ENCODE results near the gene DOK4.

DOK4 gene

DNA sequence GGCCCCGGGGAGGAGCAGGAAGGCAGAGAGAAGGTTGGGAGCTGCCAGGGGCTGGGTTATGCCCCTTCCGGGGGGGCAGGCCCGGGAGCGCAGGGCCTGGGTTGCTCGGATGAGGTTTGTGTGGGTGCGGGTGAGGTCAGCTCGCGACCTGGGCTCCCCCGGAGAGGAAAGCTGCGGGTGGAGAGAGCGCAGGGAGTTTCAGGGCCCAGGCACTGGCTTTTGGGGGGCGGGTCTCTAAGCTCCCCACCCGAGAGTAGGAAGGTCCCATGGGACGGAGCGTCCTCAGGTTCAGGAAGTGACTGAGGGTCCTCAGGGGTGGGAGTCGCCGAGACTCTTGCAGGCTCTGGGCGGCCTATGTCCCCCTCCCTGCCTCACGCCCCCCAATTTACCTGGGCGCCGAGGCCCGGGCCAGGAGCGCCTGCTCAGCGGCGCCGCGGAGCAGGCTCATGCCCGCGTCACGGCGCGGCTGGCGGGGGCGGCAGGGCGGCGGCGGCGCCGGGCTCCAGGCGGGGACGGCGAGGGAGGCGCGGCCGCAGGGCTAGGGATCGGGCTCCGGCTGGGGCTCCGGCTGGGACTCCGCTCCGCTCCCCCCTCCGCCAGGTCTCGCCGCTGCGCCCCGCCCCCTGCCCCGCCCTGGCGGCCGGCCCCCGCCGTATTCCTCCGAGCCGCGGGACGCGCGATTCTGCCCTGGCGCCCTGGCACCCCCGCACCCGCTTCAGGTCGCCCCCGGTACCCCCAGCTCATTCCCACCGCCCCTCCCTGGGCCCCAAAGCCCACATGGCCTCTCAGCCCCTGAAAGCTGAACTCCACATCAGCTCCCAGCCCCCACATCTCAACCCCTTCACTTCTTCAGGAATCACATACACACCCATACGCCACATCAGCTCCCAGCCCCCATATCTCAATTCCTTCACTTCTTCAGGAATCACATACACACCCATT, at the start of gene DOK4:
Gene DOK4 (minus strand): TSS at position 578 of the 942 bp plus-strand sequence. CDS start 6,986 bp downstream, outside the sequence.
- peak; percentile 65 for DNase-seq (ENCODE audit: low read depth)

DNA sequence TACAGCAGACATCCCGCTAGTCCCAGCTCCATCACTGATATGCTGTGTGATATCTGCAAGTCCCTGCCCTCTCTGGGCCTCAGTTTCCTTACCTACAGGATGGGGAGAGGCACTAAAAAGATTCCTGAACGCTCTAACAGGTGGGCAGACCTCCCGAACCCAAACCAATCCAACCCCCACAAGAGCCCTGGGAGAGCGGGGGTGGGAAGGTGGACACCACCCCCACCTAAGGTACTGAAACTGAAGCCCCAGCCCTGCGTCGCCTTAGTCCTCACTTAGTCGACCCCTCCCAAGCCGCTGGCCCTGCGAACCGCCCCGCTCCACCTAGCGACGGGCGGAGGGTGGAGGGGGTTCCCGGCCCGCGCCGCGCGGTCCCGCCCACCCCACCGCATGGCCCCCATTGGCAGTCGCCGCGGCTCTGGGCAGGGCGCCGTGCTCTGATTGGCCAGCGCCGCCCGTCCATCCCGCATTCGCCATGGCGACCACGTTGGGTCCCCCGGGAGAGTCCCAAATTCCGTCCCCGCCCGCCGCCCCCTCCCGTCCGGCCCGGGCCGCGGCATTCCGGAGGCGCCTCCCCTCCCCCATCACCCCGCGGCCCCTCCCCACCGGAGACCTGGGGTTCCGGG, 49.5 kb upstream of the DOK4 start:
- DNase-seq (ENCODE audit: low read depth) = peak; percentile 93

DNA sequence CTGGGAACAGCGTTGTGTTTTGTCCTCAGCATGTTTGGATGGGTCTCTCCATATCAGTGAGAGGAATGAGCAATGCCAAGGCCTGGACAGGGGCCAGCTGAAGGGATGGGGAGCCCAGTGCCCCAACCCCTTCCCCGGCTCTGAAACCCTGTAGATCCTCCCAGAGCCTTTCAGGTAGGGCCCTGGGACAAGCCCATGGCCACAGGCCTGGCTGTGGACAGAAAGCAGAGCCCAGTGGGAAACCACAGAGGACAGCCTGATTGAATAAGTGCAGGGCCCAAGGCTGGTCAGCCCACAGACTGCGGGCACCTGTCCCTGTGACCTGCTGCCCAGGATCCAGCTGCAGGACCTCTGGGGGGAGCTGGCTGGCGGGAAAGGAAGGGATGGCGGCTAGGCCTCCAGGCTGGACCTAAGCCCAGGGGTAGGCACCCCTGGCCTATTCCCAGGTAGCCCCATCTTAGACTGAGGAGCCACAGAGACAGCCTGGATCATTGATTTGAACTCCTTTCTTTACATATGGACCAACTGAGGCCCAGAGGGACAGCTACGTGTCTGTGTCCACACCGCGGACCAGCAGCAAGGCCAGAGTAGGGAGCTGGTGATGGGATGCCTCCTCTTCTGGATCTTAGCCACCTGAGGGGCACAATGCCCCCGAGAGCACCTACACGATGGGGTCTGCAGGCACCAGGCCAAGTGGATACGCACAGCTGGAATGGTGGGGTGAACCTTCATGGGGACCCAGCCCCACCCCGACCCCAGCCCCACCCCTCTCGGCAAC, 48.8 kb upstream of the DOK4 start:
- DNase-seq (ENCODE audit: low read depth) = no peak

DNA sequence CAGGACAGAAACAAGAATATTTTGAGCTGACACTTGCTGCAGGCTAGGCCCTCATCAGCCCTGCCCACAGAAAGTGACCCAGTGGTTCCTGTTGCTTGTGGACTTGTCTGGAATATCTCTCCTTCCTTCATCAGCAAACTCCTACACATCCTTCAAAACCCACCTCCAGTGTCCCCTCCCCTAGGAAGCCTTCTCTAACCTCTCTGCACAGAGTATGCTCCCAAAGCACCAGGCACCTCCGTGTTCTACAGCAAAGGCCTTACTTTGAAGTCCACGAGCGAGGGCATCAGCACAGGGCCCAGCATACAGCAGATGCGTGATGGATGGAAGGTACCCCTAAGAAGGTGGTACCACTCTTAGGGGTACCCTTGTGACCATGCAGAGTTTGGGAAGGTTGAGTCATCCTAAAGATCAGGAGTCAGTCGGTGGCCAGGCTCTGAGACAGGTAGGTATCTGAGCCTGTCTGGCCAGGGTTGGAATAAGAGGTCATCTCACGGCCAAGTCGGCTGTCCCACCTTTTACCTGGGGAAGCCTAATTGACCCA, 48.1 kb upstream of the DOK4 start:
- no peak for DNase-seq (ENCODE audit: low read depth)

DNA sequence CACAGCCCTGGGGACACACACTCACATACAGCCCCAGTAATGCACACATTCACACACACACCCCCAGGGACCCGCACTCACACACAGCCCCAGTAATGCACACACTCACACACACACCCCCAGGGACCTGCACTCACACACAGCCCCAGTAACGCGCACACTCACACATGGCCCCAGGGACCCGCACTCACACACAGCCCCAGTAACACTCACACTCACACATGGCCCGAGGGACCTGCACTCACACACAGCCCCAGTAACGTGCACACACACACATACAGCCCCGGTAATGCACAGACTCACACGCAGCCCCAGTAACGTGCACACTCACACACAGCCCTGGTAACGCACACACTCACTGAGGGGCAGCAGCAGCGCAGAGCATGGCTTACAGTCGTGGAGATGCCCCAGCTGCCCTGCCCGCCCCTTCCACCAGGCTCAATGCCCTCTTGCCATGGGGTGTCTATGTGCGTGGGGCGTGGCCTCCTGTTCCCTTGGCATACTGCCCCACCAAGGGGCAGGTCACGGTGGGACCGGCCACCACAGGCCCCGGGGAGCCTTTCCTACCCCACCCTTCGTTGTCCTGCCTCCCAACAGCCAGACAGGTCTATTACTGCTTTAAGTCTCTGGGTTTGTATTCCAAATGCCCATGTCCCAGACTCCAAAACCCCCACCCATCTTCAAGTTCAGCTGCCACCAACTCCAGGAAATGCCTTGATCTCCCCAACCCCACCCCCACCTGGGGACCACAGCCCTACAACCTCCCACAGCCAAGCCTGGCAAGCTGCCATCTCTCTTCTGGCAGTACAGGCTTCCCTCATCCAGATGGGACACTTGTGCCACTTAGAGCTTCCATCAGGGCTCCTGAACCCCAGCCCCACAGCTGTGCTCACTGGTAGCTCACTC, 47.4 kb upstream of the DOK4 start:
- DNase-seq (ENCODE audit: low read depth) = no peak

DNA sequence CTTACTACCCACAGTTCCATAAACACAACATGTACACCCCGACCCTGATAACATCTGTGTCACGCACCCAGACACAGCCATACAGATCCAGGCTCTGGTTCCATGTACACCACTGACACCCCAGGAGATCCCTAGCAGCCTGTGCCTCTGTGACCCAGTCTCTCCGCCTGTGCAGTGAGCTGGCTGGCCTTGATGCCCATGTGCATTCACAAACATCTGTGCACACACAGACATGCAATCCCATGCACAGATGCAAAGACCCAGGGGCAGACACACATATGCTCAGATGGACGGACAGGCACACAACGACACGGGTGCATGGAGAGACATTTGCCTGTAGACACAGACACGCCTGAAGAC, 46.0 kb upstream of the DOK4 start:
- no peak for DNase-seq (ENCODE audit: low read depth)

DNA sequence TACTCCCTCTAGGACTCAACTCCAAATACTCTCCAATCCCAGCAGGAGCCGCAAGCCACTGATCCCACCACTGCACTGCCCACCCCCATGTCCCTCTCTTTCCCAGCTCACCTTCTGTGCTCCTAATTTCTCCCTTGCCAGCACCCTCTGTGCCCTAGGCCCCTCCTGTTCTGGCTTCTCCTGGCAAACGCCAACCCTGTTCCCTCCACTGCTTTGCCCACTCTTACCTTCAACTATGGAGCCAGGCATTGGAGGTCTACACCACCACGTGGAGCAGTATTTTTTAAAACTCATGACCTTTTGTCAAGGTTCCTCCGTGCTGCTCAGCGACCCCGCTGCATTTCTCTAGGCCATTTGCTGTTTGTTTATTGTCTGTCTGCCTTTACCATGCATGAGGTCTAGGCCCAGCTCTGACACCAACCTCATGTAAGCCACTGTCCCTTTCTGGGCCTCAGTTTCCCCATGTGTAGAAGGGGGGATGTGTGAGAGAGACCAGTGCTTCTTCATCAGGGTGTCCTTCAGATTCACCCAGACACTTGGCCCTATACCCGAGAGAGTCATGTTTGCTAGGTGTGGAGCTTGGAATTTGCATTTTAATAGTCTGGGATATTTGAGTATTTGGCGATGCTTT, 45.5 kb upstream of the DOK4 start:
- DNase-seq (ENCODE audit: low read depth) = no peak

DNA sequence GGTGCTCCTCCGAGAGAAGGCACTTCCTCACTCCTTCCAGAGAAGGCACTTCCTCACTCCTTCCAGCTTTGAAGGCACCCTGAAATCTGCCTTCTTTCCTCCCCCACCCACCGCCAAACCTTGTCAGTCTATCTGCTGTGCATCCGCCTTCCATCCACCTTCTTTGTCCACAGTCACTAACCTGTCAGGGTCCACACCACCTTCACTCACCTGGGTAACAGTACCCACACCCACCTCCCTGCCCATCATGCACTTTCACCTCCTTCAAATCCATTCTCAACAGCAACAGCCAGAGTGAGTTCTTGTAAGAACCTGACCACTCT, 44.9 kb upstream of the DOK4 start:
- no peak for DNase-seq (ENCODE audit: low read depth)

DNA sequence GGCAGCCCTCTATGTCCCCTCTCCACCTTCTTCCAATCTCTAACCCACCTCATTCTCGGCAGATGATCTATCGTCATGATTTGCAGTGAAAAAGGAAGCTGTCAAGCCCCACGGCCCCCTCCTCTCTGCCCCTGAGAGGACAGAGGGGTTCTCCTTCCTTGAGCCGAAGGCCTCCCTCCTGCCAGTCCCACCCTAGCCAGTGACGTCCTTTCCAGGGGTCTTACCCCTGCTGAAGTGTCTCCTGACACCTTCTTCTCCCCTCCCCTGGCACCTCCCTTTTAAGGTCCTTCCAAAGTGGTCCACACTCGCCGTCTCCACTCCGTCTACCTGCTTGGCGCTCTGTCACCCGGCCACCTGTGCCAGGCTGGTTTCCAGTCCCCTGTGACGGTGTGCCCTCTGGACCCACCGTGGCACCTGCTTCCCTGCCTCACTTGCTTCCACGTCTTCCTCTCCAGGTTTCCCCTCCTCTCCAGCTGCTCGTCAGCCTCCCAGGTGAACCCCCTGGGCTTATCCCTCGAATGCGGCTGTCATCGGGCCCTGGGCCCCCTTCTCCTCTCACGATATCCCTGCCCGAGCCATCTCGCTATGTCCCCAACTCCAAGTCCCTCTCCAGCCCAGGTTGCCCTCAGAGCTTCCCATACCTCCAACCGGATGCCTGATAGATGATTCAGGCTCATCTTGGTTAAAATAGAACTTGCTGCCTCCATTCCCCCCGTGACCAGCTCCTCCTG, 44.4 kb upstream of the DOK4 start:
- no peak for DNase-seq (ENCODE audit: low read depth)

DNA sequence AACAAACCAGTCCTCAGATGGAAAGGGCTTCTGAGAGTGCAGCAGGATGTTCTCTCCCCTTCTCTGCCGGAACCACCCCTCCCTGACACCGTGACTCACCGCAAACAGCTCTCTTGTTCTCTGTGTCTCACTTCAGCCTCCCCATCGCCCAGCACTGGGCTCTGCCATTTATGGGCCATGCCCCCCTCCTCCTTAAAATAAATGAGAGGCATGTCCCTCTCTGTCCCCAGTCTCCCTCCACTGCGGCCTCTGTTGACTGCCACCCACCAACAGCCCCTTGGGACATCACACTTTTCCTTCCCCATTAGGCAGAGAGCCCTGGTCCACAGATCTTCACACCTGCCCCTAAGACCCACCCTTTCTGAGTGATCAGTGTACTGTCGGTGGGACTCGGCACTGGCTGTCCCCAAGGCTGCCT, 43.8 kb upstream of the DOK4 start:
- DNase-seq (ENCODE audit: low read depth) = peak; percentile 70

DNA sequence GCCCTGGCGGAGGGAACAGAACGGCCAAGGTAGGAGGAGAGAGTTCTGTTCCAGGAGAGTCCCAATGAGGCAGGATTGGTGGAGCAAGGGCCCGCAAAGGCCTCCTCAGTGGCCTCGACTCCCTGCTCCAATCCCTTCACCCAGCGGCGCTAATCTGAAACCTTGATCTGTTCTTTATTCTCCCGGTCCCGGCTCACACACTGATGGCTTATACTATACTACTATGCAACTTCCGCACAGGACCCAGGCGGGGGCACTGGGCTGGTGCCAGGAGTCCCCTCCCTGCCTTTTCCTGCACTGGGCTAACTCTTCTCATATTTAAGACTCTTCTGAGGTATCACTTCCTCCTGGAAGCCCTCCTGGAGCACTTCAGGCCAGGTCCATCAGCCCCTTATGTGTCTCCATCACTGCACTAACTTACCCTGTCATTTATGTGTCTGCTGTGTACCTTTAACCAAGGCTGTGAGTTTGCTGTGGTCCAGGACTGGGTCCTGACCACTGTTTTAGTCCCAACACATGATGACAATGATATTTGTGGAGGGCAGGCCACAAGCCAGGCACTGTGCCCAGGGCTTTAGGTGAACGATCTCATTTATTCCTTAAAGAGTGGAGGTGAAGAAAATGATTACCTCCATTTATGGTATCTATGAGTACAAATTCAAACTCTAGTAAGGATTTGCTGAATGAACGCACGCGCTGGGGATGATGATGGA, 43.3 kb upstream of the DOK4 start:
- DNase-seq (ENCODE audit: low read depth) = no peak

DNA sequence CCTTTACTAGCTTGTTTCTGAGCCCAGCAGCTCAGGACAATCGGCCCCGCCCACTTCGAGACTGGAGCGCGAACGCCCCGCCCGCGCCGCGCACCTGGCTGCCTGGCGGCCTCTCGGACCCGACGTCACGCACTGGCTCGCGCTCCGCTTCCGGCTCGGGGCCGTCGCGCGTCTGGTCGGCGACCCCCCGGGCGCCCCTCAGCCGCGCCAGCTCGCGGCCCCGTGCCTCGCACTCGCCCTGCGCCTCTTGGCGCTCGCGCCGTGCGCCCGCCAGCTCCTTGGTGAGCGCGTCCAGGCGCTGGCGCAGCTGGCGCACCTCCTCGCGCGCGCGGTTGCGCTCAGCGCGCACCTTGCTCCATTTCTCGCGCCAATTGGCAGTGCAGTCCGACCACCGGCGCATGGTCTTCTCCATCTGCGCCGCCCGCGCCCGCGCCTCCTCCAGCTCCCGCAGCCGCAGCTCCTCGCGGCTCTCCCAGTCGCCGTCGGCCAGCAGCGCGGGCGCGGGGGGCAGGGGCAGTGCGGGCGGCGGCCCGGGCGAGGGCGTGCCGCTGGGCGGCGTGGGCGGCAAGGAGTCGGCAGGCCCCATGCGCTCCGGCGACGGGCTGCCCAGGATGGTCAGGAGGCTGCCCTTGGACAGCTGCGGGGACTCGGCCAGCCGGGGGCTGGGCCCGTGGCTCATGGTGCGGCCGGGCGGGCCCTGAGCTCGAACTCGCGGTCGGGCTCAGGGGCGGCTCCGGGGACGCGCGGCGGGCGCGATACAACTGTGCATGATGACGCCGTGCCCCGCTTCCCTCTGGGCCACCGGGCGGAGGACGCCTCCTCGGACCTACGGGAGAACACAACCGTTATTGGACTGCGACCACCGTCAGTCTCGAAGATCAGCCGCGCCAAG, 42.5 kb upstream of the DOK4 start:
- no peak for DNase-seq (ENCODE audit: low read depth)

DNA sequence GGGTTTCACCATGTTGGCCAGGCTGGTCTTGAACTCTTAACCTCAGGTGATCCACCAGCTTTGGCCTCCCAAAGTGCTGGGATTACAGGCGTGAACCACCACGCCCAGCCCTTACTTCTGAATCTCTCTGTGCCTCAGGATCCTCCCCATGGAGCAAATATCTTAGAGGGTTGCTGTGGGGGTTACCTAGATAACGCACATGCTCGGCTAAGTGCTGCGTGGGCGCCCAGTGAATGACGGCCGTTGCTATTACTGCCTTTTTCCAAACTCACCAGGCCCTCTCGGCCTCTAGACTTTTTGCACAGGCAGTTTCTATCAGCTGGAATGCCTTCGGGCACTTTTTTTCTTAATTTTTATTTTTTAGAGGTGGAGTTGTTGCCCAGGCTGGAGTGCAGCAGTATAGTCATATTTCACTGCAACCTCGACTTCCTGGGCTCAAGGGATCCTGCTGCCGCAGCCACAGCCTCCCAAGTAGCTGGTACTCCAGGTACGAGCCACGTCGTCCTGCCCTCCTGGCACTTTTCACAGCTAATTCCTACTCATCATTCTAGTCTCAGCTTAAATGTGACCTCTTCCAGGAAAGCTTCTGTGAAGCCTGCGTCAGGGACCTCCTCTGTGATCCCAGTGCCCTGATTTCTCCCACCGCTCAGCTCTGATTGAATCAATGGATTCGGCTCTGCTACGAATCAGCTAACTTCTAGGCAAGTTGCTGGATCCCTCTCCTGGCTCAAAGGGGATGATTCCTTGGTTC, 41.5 kb upstream of the DOK4 start:
- DNase-seq (ENCODE audit: low read depth) = no peak

DNA sequence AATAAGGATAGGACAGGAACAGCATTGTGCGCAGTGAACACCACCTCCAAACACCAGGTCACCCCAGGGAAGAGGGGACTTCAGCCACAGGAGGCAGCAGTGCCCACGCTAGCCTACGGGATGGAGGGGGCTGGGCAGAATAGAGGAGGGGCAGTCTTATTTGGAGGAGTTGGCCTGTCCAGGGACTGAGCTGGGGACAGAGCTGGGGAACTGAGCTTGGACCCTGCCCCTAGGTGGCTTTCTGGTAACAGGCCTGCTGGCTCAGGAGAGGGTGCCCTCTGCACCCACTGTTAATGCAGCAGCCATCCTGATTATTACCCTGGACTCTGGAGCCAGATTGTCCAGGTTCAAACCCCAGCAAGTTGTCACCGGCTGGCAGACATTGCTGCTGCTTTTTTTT, 40.7 kb upstream of the DOK4 start:
- no peak for DNase-seq (ENCODE audit: low read depth)

DNA sequence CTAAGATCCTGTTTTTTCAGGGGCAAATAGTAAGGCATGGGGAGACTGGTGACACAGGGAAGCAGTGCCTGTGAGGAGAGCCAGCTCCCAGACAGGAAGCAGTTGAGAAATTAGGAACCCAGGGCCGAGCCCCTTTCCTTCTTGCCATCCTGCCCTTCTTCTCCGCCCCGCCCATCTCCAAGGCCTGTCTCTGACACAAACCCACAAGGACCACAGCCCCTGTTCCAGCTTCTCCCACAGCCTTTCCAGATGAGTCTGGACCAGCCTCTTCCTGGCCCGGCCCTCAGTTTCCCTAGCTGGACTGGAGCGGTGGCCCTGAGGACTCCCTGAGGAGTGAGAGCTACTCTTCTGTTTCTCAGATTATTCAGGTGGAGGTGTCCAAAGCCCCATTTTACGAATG, 40.2 kb upstream of the DOK4 start:
- DNase-seq (ENCODE audit: low read depth) = no peak

DNA sequence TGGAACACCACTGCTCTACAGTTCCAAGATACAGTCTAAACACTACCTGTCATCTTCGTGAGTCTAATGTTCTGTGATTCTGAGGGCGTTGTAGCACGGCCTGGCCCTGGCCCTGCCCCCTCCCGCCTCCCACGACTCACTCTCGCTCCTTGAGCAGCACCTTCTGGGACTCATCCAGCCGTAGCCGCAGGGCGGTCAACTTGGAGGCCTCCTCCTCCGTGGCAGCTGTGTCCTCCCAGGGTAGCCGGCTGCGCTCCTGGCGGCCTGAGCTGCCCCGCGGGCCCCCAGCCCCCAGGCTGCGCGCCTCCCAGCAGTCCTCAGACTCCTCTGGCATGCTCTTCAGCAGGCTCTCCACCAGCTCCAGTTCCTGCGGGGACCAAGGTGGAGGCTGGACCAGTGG, 39.5 kb upstream of the DOK4 start:
- no peak for DNase-seq (ENCODE audit: low read depth)

DNA sequence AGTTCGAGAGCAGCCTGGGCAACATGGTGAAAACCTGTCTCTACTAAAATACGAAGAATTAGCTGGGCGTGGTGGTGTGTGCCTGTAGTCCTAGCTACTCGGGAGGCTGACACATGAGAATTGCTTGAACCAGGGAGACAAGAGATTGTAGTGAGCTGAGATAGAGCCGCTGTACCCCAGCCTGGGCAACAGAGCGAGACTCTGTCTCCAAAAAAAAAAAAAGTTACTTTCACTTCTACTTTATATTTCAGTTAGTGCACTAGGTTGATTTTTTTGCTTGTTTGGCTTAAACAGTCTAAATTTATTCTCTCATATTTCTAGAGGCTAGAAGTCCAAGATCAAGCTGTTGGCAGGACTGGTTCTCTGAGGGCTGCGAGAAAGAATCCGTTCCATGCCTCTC, 36.7 kb upstream of the DOK4 start:
- DNase-seq (ENCODE audit: low read depth) = no peak

DNA sequence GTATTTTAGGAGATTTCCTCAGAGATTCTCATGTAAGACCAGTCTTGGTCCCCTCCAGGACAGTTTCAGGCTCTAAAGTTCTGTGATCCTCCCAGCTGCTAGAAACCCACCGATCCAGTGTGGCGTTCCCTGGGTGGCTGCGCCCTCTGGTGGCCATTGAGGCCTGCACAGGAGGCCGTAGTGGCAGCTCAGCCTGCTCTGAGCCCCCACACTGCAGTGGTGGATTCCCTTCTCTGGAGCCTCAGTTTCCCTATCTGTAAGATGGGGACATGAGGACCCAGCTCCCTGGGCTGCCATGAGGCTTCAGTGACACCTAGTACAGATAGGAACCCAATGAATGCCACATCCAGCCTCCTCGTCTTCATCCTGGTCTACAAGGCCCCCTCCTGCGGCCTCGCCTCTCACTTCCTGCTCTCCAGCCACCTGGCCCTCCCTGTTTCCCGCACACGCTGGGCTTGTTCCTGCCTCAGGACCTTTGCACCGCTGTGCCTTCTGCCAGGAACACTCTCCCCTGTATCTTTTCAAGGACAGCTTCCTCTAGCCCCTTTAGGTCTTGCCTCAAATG, 33.6 kb upstream of the DOK4 start:
- peak; percentile 76 for DNase-seq (ENCODE audit: low read depth)

Measured in activated gamma-delta T cell treated with anti-CD3 and anti-CD28 coated beads, Interleukin-2, amount 50 U/mL, for 16 hours (primary cell).